Limb (tissue), 2 donors: ENCODE results near the gene ROR2.

ENCODE experiments used
- DNase-seq, 2 donors: peaks; one replicate each; pipeline ENCODE4 v3.0.0-alpha.2; 2016; ENCODE audit errors: extremely low spot score in 2 of 2

Gene ROR2

DNA sequence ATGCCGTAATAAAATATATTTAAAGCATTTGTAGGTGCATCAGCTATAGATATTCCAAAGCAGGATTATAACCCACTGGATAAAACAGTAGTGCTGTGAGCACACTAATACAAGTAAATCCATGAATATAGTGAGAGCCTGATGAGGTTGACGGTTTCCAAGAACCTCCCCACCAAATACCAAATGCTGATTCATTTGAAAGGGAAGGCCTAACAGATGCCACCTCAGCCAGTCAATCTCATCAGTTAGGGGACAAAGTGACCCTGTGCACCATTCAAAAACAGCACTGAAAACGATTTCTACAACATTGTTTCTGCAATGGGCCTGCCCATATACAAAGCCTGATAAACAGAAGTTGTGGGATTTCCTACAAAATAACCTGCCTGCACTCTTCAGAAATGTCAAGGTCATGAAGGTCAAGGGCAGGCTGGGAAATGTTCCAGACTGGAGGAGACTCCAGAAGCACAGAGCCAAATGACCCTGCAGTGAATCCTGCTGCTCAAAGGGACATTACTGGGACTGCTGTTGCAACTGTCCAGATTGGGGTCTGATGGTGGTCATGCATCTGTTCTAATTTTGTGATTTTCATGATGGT, 69.6 kb downstream of the ROR2 start:
- DNase-seq: no peak

DNA sequence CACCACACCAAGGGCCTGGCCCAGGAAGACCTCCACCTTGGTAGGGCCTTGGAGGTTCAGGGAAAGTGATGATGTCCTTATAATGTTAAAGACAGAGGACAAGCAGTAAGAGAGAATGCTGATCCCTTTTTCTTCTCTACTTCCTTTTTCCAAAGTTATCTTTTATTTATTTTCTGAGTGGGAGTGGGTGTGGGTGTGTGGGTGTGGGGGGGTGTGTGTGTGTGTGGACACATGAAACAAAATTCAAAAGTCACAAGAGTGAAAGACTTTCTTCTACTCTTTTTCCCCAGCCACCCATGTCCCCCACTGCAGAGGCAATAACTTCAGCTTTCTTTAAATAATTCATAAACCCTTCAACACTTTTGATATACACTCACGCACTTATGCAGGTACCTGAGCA, 70.8 kb downstream of the ROR2 start:
- DNase-seq: no peak

DNA sequence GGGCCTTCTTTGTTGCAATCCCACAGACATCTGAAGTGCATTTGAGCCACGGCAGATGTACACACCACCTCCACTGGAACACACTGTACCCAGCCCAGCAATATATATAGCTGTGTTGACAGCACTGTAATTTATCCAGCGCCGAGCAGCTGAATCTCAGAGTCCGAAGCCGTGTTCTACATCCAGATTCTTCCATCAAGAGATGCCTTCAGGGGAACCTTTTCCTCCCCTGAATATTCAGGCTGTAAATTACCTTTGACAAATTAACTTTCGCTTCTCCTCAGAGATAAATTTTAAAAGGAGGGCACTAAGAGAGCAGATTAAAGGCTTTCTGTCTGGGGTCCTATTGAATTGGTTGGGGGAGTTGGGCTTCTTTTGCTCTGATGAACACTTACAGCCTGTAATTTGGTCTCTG, 76.4 kb downstream of the ROR2 start:
- DNase-seq: peak in 1 of 2 donors; percentile 40

GRCh38 chr9:91868732-91869391, 81.2 kb downstream of the ROR2 start:
- no peak for DNase-seq

DNA sequence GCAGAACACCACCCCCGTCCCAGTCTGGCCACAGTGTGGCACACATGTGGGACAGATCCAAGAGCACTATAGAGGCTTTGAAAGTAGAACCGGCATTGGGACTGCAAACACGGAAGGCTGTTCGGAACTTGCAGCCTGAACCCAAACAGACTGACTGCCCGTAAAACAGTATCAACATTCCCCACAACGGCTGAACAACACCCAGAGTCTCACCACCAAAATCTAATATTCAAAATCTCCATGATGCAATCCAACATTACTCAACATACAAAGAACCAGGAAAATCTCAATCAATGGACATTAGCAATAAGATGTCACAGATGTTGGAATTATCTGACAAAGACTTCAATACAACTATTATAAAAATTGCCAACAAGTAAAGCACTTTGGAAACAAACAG, 82.3 kb downstream of the ROR2 start:
- DNase-seq: no peak

DNA sequence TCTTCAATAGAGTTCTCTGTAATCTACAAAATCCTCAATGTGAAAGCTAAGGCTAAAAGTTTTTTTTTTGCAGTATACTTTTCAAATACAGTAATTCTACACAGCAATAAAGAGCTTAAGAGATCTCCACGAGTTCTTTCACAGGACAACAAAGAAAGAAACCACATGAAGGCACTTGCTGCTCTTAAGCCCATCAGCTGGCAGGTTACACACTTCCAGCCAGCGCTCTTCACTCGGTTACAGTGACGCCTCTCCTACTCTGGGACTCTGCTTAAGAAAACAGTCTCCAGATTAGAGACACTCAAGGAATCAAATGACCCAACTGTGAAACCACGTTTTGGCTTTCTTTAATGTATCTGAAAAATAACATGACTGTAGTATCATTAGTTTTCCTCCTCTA, 85.0 kb downstream of the ROR2 start:
- no peak for DNase-seq

GRCh38 chr9:91864380-91864779, 85.6 kb downstream of the ROR2 start:
- DNase-seq: no peak

DNA sequence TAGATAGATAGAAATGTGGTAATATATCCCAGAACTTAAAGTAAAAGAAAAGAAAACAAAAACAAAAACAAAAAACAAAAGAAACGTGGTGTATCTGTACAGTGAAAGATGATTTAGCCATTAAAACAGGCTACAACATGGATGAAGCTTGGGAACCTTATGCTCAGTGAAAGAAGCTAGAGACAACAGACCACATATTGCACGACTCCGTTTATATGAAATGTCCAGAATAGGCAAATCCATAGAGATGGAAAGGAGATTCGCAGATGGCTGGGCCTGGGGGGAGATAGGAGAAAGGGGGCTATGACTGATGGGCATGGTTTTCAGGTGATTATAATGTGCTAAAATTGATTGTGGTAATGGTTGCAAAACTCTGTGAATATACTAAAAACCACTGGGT, 86.6 kb downstream of the ROR2 start:
- no peak for DNase-seq

DNA sequence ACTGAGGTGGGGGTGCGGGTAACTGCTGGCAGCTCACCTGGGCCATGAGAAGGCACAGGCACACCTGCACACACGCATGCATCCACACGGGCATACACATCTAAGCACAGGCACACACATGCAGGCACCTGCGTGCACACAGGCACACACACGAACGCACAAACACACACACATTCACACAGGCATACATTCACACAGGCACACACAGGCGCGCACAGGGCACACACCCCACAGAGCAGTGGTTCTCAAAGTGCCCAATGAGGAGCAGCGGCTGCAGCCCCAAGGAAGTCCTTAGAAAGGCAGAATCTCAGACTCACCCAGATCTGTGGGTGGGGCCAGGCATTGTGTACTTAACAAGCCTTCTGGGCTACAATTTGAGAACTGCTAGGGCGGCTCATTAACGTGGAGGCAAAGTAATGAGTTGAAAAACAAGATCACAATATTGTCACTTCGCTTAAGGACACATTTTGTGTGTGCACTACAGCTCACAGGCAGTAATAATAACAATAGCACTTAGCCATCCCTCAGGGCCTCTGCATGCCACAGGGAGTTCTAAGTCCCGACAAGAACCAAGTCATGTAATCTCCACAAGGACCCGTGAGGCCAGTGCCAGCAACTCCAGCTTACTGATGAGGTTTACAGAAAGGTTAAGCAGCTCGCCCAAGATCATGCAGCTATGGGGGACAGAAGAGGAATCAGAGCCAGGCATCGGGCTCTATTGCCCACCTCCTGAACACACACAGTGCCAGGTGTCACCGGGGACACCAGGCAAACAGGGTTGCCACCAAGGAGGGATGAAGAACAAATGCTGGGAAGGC, 91.6 kb downstream of the ROR2 start:
- DNase-seq: no peak

- peak in 1 of 2 donors; percentile 72 for DNase-seq
Observed at GRCh38 chr9:91857291-91858212, 92.5 kb downstream of the ROR2 start.

GRCh38 chr9:91856419-91856818, 93.6 kb downstream of the ROR2 start:
- DNase-seq: no peak

- DNase-seq: no peak
Observed at GRCh38 chr9:91855196-91855595, 94.8 kb downstream of the ROR2 start.

GRCh38 chr9:91852801-91853347, 97.2 kb downstream of the ROR2 start:
- no peak for DNase-seq

DNA sequence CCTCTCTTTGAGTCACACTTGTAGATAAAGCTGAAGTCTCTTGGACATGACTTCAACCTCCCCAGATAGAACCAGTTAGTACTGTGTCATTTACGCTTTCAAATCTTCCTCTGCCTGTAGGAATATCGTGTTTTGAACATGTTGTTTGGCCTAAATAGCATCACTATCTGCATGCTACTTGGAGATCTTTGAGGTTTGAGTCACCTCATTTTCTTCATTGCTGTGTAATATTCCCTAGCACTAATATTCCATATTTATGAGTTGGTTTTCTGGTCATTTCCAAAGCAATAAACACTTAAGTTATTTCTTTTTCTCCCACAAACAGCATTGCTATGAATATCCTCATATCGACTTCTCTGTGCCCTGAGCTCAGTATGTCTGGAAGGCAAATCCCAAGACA, 100.3 kb downstream of the ROR2 start:
- DNase-seq: no peak

DNA sequence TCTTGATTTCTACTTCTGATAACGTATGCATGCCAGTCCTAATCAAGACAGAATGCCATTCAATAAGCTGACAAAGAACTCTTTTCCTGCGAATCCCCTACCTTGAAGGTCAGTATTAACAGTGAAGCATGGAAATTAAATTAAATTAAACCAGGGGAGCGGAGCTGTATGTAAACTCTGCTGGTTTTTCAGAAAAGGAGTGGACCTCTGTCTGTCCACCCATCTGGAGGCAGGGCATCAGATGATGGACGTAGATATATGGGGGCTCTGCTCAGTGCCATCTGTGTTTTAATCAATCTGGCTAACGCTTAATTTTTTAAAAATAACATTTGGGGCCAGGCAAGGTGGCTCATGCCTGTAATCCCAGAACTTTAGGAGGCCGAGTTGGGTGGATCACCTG, 101.9 kb downstream of the ROR2 start:
- no peak for DNase-seq

DNA sequence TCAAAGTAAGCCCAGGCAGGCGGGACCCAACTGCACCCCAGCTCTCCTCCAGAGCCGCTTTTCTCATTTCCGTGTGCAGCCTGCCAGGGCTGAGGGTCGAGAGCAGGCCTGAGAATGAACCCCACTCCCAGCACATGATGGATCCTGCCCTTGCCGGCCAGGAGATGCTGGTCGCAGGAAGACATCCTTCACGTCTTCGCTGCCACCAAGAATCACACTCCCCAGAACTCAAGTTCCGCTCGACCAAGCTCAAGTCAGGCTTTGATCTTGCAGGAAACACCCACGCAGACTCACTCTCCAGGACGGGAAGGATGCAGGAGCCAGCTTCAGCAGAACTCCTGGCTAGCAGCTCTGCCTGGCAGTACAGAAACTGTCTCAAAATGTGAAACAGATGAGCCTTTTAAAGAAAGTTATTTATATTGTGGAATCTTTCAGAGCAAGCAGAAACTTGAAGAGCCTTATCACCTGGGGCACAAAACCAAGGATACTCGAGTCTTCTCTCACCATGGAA, 102.4 kb downstream of the ROR2 start:
- peak in 1 of 2 donors; percentile 68 for DNase-seq

- DNase-seq: no peak
Observed at GRCh38 chr9:91845879-91846278, 104.1 kb downstream of the ROR2 start.

- no peak for DNase-seq
Observed at GRCh38 chr9:91844701-91845291, 105.2 kb downstream of the ROR2 start.

GRCh38 chr9:91844190-91844589, 105.8 kb downstream of the ROR2 start:
- DNase-seq: peak in 1 of 2 donors; percentile 65

GRCh38 chr9:91843623-91844148, 106.3 kb downstream of the ROR2 start:
- peak; percentile 60 to 76 for DNase-seq
